ENCODE data around the gene CRISP1. TPM values are rescaled to one million over a fixed set of nuclear protein-coding genes. Genes with fewer than 3 reads are reported as not detected.

CRISP1 gene
- total and polyA plus RNA-seq, 2 of the 8 experiments (the other 6 are each of a cell fraction or from before 2014, with no cell fraction given), result not detected

Other genes starting within 250 kb of the CRISP1 start
- not detected in 2 replicates for gene RHAG, start 229.7 kb downstream of the CRISP1 start, total RNA-seq (2021; fragmentation: NEBNext Ultra II Directional; extraction: Animal tissue kit (Norgen Biotek cat#: 25700))
- gene RHAG, start 229.7 kb downstream of the CRISP1 start, polyA plus RNA-seq (2011; rRNA removed), result not detected in 2 replicates
- not detected in 2 replicates for gene CRISP2, start 153.0 kb downstream of the CRISP1 start, total RNA-seq (2021; fragmentation: NEBNext Ultra II Directional; extraction: Animal tissue kit (Norgen Biotek cat#: 25700))
- gene CRISP2, start 153.0 kb downstream of the CRISP1 start, polyA plus RNA-seq (2011; rRNA removed), result 0.06 and 0.13 TPM in 2 replicates
- gene CRISP3, start 122.1 kb downstream of the CRISP1 start, total RNA-seq (2021; fragmentation: NEBNext Ultra II Directional; extraction: Animal tissue kit (Norgen Biotek cat#: 25700)), result not detected in 2 replicates
- not detected in 2 replicates for gene CRISP3, start 122.1 kb downstream of the CRISP1 start, polyA plus RNA-seq (2011; rRNA removed)
- not detected in 2 replicates for gene PGK2, start 79.2 kb downstream of the CRISP1 start, total RNA-seq (2021; fragmentation: NEBNext Ultra II Directional; extraction: Animal tissue kit (Norgen Biotek cat#: 25700))
- not detected in 2 replicates for gene PGK2, start 79.2 kb downstream of the CRISP1 start, polyA plus RNA-seq (2011; rRNA removed)
- not detected in 2 replicates for gene DEFB114, start 97.6 kb upstream of the CRISP1 start, total RNA-seq (2021; fragmentation: NEBNext Ultra II Directional; extraction: Animal tissue kit (Norgen Biotek cat#: 25700))
- not detected in 2 replicates for gene DEFB114, start 97.6 kb upstream of the CRISP1 start, polyA plus RNA-seq (2011; rRNA removed)
- not detected in 2 replicates for gene DEFB113, start 103.1 kb upstream of the CRISP1 start, total RNA-seq (2021; fragmentation: NEBNext Ultra II Directional; extraction: Animal tissue kit (Norgen Biotek cat#: 25700))
- not detected in 2 replicates for gene DEFB113, start 103.1 kb upstream of the CRISP1 start, polyA plus RNA-seq (2011; rRNA removed)
- gene DEFB110, start 155.5 kb upstream of the CRISP1 start, total RNA-seq (2021; fragmentation: NEBNext Ultra II Directional; extraction: Animal tissue kit (Norgen Biotek cat#: 25700)), result not detected in 2 replicates
- gene DEFB110, start 155.5 kb upstream of the CRISP1 start, polyA plus RNA-seq (2011; rRNA removed), result not detected in 2 replicates
- not detected in 2 replicates for gene DEFB112, start 183.4 kb upstream of the CRISP1 start, total RNA-seq (2021; fragmentation: NEBNext Ultra II Directional; extraction: Animal tissue kit (Norgen Biotek cat#: 25700))
- gene DEFB112, start 183.4 kb upstream of the CRISP1 start, polyA plus RNA-seq (2011; rRNA removed), result not detected in 2 replicates

Measured in H1 (cell line).